ENCODE results near the gene THSD1.

DNA sequence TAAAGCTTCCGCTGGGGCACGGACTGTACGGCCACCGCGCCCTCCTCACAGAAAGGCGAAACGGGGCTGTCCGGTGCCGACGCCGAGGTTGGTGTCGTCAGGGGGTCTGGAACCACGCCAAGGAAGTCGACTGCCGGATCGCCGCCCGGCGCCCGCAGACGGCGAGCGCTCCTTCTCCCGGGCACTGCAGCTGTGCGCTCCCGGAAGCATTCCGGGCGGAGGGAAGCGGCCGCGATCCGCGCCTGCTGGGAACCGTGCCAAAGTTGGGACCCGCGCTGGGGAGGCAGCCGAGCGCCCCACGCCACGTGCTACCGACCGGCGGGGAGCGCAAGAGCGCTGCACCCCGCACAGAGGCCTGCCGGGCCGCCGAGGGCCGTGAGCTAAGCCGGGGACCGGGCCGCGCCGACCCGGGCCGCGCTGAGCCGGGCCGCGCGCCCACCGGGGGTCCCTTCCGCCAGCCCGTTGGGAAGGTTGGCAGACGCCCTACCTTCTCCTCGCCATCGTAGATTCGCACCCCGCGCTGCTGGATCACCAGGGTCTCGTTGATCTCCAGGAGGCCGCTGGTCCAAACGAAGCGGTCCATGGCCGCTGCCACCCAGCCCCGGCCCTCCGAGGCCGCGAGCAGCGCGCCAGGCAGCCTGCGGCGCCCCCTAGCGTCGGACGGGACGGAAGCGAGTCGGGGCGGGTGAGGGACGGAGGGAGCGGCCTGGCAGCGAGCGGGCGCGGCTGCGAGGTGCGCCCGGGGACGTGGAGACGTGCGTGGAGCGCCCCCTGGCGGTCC is 44.2 kb upstream of the THSD1 start, which contains the start of gene VPS36:
- no peak for TF ChIP-seq EZH2 (IDR thresholded peaks at IDR 0.05; ENCODE audit: borderline replicate concordance, insufficient read depth, low read depth, low read length, poor library complexity, severe bottlenecking)
- TF ChIP-seq CTCF (IDR thresholded peaks at IDR 0.05) = peak; percentile 100

All from B cell (primary cell).